ENCODE measurements around the gene MCF2L.

MCF2L gene

DNA sequence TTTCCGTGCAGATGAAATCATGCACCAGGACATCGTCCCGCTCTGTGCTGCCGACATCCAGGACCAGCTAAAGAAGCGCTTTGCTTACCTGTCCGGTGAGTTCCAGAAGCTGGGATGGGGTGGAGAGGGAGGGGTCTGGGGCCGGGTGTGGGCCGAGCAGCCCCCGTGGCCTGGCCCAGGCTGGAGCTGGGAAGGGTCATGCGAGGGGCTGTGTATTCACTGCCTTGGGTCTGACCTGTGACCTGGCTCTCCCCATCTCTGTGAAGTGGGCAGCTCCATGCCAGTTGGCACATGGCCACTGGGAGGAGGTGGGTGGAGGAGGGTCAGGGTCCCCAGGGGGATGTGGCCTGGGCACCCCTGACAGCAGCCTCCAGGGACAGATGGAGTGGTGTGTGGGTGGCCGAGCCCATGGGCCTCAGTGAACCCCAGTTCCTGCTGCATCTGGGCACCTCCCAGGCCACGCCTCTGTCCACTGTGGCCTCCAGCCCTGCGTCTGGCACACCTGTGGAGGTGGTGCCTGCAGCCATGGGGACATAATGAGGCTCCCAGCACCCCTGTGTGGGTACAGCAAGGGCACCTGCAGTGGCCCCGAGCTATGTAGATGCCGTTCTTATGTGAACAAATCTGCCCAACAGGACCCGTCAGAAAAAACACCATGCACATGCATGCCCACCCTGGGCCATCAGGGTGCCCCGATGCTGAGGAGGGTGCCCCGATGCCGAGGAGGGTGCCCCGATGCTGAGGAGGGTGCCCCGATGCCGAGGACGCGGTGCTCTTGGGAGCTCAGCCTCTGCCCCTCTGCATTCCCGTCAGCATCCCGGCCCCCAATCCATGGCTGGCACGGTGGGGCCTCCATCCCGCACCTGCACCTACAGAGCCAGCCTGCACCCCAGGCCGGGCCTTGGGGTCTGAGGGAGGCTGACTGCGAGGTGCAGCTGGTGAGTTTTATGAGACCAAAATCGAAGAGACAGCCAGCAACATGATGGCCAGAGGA, 46.0 kb downstream of the MCF2L start:
- no peak for DNase-seq (ENCODE audit: low read depth in 1 of 2, low spot score in 1 of 2)

- DNase-seq (ENCODE audit: low read depth in 1 of 2, low spot score in 1 of 2): no peak
These were observed 47.0 kb downstream of the MCF2L start for GRCh38 chr13:113015826-113016525.

- DNase-seq (ENCODE audit: low read depth in 1 of 2, low spot score in 1 of 2): no peak
These were observed 47.7 kb downstream of the MCF2L start for GRCh38 chr13:113016526-113017295.

GRCh38 chr13:113017506-113018215, 48.6 kb downstream of the MCF2L start:
- no peak for DNase-seq (ENCODE audit: low read depth in 1 of 2, low spot score in 1 of 2)

- DNase-seq (ENCODE audit: low read depth in 1 of 2, low spot score in 1 of 2): no peak
These were observed 49.9 kb downstream of the MCF2L start for GRCh38 chr13:113018676-113019465.

DNA sequence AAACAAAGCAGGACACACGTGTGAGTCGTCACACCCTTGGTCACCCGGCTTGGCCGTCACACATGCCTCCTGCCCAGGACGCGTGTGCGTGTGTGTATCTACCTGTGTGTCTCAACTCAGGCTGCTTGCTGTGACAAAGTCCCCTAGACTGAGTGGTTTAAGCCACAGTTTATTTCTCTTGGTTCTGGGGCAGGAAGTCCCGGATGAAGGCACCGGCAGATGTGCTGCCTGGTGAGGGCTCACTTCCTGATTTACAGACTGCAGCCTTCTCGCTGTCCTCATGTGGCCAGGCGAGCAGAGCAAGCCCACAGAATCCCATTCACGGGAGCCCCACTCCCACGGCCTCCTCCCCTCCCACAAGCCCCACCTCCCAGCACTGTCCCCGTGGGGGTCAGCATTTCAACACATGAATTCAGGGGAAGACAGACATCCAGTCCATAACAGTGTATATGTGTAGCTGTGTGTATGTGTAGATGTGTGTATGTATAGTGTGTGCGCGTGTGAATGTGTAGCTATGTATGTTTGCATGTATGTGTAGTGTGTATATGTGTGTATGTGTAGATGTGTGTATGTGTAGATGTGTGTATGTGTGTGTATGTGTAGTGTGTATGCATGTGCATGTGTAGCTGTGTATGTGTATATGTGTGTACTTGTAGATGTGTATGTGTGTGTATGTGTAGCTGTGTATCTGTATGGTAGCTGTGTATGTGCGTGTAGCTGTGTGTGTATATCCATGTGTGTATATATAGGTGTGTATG, 51.5 kb downstream of the MCF2L start:
- DNase-seq (ENCODE audit: low read depth in 1 of 2, low spot score in 1 of 2): no peak

DNA sequence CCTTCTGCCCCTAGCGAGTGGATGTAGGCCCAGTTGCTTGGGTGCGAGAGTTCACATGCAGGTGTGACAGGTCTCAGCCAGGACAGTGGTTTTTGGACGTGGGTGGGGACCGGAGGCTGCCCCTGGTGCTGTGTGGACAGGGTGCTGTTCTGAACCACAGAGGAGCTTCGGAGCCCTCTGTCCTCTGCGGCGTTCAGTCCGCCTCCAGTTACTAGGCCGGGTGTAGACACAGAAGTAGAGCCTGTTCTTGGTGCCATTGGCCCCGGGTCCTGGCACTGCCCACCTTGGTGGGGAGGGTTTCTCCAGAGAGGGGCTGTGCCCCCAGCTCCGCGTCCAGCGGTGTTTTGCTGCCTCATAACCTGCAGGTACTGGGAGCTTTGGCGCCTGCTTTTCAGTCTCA, 52.4 kb downstream of the MCF2L start:
- no peak for DNase-seq (ENCODE audit: low read depth in 1 of 2, low spot score in 1 of 2)

DNA sequence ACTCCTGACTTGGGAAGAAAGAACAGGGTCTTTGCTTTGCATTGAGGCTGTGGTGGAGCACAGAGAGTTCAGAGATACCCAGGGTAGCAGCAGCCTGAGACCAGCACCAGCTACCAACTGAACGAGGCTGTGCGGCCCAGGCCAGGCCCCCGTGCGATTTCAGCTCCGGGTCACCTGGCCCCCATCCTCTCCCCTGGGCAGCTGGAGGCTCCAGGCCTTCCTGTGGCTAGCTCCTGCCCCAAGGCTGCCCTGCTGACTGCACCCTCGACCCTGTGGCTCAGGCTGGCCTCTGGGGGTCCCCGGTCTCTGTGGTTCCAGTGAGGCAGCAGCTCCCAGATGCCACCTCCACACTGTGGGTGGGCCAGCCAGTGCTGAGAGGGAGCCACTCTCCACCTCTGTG, 52.8 kb downstream of the MCF2L start:
- no peak for DNase-seq (ENCODE audit: low read depth in 1 of 2, low spot score in 1 of 2)

GRCh38 chr13:113022391-113022744, 53.4 kb downstream of the MCF2L start:
- DNase-seq (ENCODE audit: low read depth in 1 of 2, low spot score in 1 of 2): no peak

DNA sequence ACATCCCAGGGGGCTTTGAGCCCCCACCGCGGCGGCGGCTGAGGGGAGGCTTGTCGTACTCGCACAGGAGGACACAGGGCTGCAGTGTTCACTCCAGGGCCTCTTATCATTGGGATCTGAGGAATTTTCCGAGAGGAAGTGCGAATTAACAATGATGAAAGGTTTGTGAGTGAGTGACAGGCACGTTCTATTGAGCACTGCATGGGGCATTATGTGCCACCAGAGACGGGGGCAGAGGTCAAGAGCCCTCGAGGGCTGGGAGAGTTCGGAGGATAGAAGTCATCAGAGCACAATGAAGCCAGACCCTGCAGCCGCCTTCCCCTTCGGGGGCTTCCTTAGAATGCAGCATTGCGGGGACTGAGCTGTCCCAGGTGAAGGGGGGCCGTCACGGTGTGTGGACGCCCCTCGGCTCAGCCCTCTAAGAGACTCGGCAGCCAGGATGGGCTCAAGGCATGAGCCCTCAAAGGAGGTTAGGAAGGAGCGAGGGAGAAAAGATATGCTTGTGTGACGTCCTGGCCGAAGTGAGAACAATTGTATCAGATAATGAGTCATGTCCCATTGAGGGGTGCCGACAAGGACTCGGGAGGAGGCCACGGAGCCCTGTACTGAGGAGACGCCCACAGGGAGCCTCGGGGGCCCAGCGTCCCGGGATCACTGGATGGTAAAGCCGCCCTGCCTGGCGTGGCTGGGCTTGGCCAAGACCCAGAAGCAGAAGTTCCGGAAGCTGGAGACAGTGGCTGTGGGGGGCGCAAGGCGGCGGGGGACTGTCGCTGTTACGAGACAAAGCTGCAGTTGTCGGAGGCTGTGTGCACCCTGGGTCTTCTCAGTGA, 53.9 kb downstream of the MCF2L start:
- DNase-seq (ENCODE audit: low read depth in 1 of 2, low spot score in 1 of 2): no peak

GRCh38 chr13:113023694-113024430, 54.8 kb downstream of the MCF2L start:
- no peak for DNase-seq (ENCODE audit: low read depth in 1 of 2, low spot score in 1 of 2)

DNA sequence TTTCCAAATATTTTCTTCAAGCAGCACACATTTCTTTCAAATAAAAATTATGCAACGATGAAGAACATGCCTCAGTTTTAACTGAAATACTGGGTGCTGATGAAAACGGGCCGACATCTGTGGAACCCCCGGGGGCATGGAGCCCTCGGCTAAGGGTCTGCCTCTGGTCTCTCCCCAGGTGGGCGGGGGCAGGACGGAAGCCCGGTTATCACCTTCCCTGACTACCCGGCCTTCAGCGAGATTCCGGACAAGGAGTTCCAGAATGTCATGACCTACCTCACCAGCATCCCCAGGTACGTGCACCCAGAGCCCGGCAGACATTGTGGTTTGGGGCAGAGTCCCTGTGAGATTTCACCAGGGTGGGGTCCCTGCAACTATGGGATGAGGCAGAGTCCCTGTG, 55.5 kb downstream of the MCF2L start:
- no peak for DNase-seq (ENCODE audit: low read depth in 1 of 2, low spot score in 1 of 2)

DNA sequence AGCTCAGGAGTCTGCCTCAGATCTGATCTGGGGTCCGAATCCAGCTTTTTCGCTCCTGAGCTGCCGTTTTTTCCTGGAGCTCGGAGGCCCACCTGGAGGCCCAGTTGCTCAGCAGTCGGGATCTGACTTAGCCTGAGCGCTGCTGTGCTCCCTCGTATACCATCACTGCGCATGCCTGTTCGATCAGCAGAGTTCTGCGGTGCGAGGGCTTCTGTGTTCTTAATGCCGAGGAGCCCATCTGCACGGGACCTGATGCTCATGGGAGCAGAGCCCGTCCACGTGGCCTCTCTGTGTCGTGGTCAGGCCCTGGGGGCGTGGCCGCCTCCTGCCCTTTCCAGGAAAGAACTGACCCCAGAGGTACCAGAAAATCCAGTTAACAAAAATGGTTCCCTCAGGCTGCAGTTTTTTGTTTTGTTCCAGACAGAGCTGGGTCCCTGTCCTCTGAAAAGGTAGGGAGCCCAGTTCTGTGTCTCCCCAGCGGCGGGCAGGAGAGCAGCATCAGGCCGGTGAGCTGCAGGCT, 57.4 kb downstream of the MCF2L start:
- DNase-seq (ENCODE audit: low read depth in 1 of 2, low spot score in 1 of 2): no peak

- no peak for DNase-seq (ENCODE audit: low read depth in 1 of 2, low spot score in 1 of 2)
These were observed 58.1 kb downstream of the MCF2L start for GRCh38 chr13:113027095-113027494.

- DNase-seq (ENCODE audit: low read depth in 1 of 2, low spot score in 1 of 2): no peak
These were observed 58.6 kb downstream of the MCF2L start for GRCh38 chr13:113027566-113027965.

DNA sequence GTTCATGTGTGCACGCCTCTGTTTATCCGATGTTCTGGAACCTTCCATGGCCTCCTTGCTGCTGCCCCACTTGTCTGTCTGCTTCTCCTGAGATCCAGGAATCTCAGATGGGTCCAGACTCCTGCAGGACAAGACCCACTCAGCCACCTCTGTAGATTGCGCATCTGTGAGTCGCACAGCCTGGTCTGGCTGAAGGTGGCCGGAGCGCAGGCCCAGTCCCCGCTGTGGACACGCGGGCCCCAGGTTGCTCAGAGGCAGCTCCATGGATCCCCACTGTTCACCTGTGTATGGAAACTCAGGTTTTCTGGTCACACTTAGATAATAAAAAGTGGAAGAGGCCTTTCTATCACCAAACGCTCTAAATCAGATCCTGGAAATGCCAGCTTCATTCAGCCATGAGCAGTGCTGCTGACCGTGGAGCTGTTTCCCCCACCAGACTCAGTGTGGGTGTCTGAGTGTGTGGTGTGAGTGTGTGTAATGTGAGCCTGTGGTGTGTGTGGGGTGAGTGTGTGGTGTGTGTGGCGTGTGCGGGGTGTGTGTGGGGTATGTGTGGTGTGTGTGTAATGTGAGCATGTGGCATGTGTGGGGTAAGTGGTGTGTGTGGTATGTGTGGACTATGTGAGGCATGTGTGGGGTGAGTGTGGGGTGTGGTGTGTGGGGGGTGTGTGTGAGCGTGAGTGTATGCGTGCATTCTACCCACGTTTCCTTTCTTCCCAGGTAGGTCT, 59.5 kb downstream of the MCF2L start:
- no peak for DNase-seq (ENCODE audit: low read depth in 1 of 2, low spot score in 1 of 2)

DNA sequence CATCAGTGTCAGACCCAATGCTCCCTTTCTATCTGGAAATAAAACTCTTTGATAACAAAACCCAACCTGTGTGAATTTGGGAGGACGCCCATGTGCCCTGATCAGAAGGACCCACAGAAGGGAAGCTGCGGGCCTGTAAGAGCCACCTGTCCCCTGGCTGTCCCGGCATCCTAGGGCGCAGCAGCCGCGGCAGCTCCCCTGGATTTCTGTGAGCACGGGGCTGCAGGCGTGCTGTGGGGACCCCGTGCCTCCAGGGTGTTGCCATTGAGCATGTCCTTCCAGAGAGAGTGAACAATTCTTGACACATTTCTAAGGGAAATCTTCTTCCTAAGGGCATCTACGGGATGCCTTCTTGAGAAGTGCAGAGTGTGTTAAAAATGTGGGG, 60.0 kb downstream of the MCF2L start:
- DNase-seq (ENCODE audit: low read depth in 1 of 2, low spot score in 1 of 2): no peak

Data from activated T-helper 1 cell treated with anti-CD3 and anti-CD28 coated beads, Interleukin-2, amount 50 U/mL, for 16 hours (primary cell).